DND-41 (cell line): ENCODE results near the gene MEF2D.

Experiments used
- EZH2 ChIP-seq: IDR thresholded peaks from 3 replicates; pipeline ENCODE4 v1.6.1; 2012; ENCODE audit warnings: borderline replicate concordance, low read depth, mild to moderate bottlenecking, moderate library complexity, low read length, inconsistent platforms; ENCODE audit not compliant: severe bottlenecking
- TF ChIP-seq, protein P1 (sequence below): IDR thresholded peaks from 2 replicates; pipeline ENCODE4 v1.5.1; 2012; ENCODE audit warnings: borderline replicate concordance, low read length, moderate library complexity, mild to moderate bottlenecking; ENCODE audit not compliant: poor library complexity, severe bottlenecking; ENCODE audit errors: extremely low read depth

DNA sequence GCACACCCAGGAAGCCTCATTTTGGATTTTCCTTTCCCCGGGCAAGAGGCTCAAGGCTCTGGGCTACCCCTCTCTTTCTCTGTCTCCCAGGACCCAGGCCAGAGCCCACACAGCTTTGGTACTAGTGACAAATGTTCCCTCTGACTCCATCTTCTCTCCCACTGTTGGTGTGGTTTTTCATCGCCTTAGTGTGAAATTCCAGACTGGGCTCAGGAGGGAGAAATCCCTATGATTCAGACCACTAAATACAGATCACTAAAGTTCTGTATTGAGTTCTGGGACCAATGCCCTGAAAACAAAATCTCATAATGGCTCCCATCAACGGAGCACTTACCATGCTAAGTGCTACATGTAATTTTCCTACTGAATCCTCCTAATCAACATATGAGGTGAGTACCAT is 45.7 kb upstream of the MEF2D start:
- TF ChIP-seq, protein P1, sequence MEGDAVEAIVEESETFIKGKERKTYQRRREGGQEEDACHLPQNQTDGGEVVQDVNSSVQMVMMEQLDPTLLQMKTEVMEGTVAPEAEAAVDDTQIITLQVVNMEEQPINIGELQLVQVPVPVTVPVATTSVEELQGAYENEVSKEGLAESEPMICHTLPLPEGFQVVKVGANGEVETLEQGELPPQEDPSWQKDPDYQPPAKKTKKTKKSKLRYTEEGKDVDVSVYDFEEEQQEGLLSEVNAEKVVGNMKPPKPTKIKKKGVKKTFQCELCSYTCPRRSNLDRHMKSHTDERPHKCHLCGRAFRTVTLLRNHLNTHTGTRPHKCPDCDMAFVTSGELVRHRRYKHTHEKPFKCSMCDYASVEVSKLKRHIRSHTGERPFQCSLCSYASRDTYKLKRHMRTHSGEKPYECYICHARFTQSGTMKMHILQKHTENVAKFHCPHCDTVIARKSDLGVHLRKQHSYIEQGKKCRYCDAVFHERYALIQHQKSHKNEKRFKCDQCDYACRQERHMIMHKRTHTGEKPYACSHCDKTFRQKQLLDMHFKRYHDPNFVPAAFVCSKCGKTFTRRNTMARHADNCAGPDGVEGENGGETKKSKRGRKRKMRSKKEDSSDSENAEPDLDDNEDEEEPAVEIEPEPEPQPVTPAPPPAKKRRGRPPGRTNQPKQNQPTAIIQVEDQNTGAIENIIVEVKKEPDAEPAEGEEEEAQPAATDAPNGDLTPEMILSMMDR = no peak
- no peak for TF ChIP-seq EZH2
